ENCODE measurements around the gene VPS37C. TPM values are rescaled to one million over a fixed set of nuclear protein-coding genes. Genes with fewer than 3 reads are reported as not detected.

The VPS37C gene
- total RNA-seq, 1 experiment from 2014 or later = 25.5 TPM

- DNase-seq = peak; percentile 13
- no peak overlapping the region for H3K4me3 ChIP-seq (ENCODE audit: insufficient read depth, low read depth, low read length)
- peaks cover 3% of the 10 kb centered on the region; the same call in 1 of the 2 replicates for H3K36me3 ChIP-seq (replicated peaks; ENCODE audit: control insufficient read depth, insufficient read depth, low read length)
These were observed 20.8 kb downstream of the VPS37C start for GRCh38 chr11:61140416-61140815.

DNA sequence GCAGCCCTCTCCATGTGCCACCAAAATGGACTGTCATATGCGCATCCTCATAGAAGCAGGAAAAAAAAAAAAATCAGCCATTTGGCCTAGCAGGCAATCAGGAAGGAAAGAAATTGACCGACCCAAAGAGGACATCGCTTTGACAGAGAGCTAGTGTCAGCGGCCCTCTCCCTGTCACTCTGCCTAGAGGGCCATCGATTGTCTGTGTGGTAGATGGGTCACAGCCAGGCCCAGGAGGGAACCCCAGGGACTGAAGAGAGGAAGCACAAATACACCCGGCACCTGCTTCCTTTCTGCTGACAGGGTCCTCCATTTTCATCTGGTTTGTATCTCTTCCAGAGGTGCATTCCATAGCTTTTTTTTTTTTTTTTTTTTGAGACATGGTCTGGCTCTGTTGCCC lies 21.8 kb downstream of the VPS37C start:
- H3K4me3 ChIP-seq (ENCODE audit: insufficient read depth, low read depth, low read length) = no peak overlapping the region
- no peak for DNase-seq
- H3K27me3 ChIP-seq (ENCODE audit: control insufficient read depth, insufficient read depth, low read length) = no peaks in the 10 kb centered on the region
- peaks cover 3% of the 10 kb centered on the region; the same call in 1 of the 2 replicates for H3K36me3 ChIP-seq (replicated peaks; ENCODE audit: control insufficient read depth, insufficient read depth, low read length)

More at GRCh38 chr11:61140416-61140815, 20.8 kb downstream of the VPS37C start:
- H3K27me3 ChIP-seq (ENCODE audit: control insufficient read depth, insufficient read depth, low read length) = no peaks in the 10 kb centered on the region

DNA sequence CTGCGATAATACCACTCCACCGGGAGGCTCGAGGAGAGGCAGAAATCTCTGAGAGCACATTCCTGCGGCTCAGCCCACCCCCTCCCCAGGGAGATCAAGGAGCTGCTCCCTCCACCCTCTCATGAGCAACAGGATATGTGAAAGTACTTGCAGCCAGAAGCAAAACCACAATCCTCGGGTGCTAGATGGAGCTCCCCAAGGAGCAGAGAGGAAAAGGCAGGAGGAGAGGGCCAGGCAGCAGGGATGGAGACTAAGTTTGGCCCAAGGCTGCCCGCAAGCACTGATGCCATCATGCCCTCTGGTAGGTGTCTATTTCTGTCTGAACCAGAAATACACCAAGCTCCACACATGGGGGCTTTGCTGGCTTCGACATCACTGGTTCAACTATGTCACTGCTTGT lies 22.3 kb downstream of the VPS37C start:
- DNase-seq = peak; percentile 54
- Histone ChIP-seq H3K27me3 (ENCODE audit: control insufficient read depth, insufficient read depth, low read length) (no peaks in the 10 kb centered on the region), H3K36me3 (replicated peaks; ENCODE audit: control insufficient read depth, insufficient read depth, low read length) (peaks cover 3% of the 10 kb centered on the region; the same call in 1 of the 2 replicates), H3K4me3 (ENCODE audit: insufficient read depth, low read depth, low read length) (no peak overlapping the region)

- no peak for DNase-seq
- H3K27me3 ChIP-seq (ENCODE audit: control insufficient read depth, insufficient read depth, low read length) = no peaks in the 10 kb centered on the region
- no peak overlapping the region for H3K4me3 ChIP-seq (ENCODE audit: insufficient read depth, low read depth, low read length)
- H3K36me3 ChIP-seq (replicated peaks; ENCODE audit: control insufficient read depth, insufficient read depth, low read length) = peaks cover 4% of the 10 kb centered on the region
These were observed 26.4 kb downstream of the VPS37C start for GRCh38 chr11:61134801-61135257.

DNA sequence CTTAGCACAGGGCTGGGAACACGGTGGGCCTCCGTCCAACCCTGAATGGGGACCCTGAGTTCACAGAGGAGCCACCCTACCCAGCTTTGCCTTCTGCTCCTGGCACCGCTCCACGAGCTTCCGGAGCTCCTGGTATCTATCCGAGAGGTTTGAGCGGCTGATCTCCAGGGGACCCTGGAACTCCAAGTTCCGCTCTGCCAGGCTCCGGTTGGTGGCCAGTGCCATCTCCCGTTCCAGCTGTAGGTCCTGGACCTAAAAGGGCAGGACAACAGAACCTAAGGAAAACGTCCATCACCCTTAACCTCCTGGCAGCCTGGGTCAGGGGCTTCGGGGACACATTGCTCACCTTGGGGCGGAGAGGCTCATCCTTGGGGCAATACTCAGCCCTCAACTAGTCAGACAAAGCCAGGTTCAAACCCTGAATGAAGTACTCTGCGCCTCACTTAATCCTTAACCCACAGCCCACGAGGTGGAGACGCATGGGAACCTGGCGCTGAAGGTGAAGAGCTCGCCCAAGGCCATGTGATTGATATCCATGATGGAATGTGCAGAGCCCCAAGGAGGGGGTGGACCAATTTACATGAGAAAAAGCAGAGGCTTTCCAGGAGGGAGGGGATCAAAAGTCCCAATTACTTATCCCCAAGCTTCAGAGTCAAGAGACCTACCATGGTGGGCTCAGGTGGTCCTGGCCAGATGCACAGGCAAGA lies 27.1 kb downstream of the VPS37C start:
- no peak for DNase-seq
- Histone ChIP-seq H3K27me3 (ENCODE audit: control insufficient read depth, insufficient read depth, low read length) (no peaks in the 10 kb centered on the region), H3K36me3 (replicated peaks; ENCODE audit: control insufficient read depth, insufficient read depth, low read length) (peaks cover 4% of the 10 kb centered on the region), H3K4me3 (ENCODE audit: insufficient read depth, low read depth, low read length) (no peak overlapping the region)

DNA sequence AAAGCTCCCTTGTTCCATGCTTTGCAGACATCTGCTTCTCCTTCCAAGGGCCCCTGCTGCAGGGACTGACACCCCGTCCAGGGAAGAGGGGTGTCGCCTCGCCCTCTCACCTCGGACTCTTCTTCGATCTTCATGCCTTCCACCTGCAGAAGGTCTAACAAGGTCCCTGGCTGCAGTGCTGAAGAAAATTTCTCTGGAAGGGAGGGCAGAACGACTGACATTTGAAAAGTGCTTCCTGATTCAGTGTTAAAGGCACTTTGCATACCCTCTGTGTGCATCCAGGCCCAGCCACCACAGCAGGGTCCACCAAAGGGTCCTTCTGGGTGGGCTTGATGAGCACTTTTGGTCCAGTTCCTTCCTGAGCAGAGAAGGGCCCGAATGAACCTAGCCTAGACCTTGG lies 28.1 kb downstream of the VPS37C start:
- Histone ChIP-seq H3K36me3 (replicated peaks; ENCODE audit: control insufficient read depth, insufficient read depth, low read length) (peaks cover 4% of the 10 kb centered on the region), H3K27me3 (ENCODE audit: control insufficient read depth, insufficient read depth, low read length) (no peaks in the 10 kb centered on the region), H3K4me3 (ENCODE audit: insufficient read depth, low read depth, low read length) (no peak overlapping the region)
- no peak for DNase-seq

GRCh38 chr11:61132646-61133045 lies 28.6 kb downstream of the VPS37C start:
- H3K36me3 ChIP-seq (replicated peaks; ENCODE audit: control insufficient read depth, insufficient read depth, low read length) = peaks cover 2% of the 10 kb centered on the region; the same call in 1 of the 2 replicates
- DNase-seq = no peak
- H3K27me3 ChIP-seq (ENCODE audit: control insufficient read depth, insufficient read depth, low read length) = no peaks in the 10 kb centered on the region
- H3K4me3 ChIP-seq (ENCODE audit: insufficient read depth, low read depth, low read length) = no peak overlapping the region

- DNase-seq = no peak
- Histone ChIP-seq H3K4me3 (ENCODE audit: insufficient read depth, low read depth, low read length) (no peak overlapping the region), H3K27me3 (ENCODE audit: control insufficient read depth, insufficient read depth, low read length) (no peaks in the 10 kb centered on the region), H3K36me3 (replicated peaks; ENCODE audit: control insufficient read depth, insufficient read depth, low read length) (peaks cover 1% of the 10 kb centered on the region; the same call in 1 of the 2 replicates)
These were observed 29.1 kb downstream of the VPS37C start for GRCh38 chr11:61131998-61132555.

DNA sequence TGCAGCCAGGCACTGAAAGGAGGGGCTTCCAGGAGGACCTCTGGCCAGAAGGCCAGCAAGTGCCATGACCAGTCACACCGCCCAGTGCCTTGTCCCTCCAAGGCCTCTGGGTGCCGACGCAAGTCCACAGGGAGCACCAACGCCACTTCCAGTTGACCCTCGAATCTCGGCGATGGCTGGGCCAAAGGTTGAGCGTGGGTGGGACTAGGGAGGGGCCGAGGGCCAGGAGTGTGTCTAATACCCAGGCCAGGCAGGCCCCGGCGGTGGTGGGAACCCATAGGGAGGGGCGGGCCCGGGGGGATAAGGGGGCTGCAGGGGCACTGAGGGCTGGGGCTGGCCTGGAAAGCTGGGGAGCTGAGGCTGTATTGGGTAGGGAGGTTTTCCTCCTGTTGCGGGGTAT lies 29.6 kb downstream of the VPS37C start:
- Histone ChIP-seq H3K27me3 (ENCODE audit: control insufficient read depth, insufficient read depth, low read length) (no peaks in the 10 kb centered on the region), H3K36me3 (replicated peaks; ENCODE audit: control insufficient read depth, insufficient read depth, low read length) (peaks cover 1% of the 10 kb centered on the region; the same call in 1 of the 2 replicates), H3K4me3 (ENCODE audit: insufficient read depth, low read depth, low read length) (no peak overlapping the region)
- DNase-seq = no peak

DNA sequence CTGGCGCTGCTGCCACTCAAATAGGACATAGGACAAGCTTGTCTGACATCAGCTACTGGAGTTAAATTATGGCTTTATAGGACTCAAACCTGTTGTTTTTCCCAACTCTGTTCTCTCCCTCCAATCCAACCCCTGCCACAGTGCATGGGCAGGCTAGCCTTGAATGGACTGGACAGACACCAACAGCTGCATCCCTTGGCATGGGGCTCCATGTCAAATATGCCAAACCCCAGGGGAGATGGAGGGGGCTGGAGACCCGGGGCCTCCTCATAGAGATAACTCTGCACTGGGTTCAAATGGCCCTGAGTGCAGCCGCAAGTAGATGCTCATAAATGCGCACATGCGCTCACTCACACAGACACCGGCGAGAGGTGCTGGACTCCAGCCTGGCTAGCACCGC lies 30.0 kb downstream of the VPS37C start:
- no peak for DNase-seq
- H3K27me3 ChIP-seq (ENCODE audit: control insufficient read depth, insufficient read depth, low read length) = no peaks in the 10 kb centered on the region
- H3K36me3 ChIP-seq (replicated peaks; ENCODE audit: control insufficient read depth, insufficient read depth, low read length) = peaks cover 1% of the 10 kb centered on the region; the same call in 1 of the 2 replicates
- no peak overlapping the region for H3K4me3 ChIP-seq (ENCODE audit: insufficient read depth, low read depth, low read length)

GRCh38 chr11:61129639-61130523 lies 31.3 kb downstream of the VPS37C start:
- DNase-seq = peak; percentile 99
- no peak overlapping the region for H3K4me3 ChIP-seq (ENCODE audit: insufficient read depth, low read depth, low read length)
- H3K36me3 ChIP-seq (replicated peaks; ENCODE audit: control insufficient read depth, insufficient read depth, low read length) = peaks cover 1% of the 10 kb centered on the region; the same call in 1 of the 2 replicates
- no peaks in the 10 kb centered on the region for H3K27me3 ChIP-seq (ENCODE audit: control insufficient read depth, insufficient read depth, low read length)

GRCh38 chr11:61128947-61129638 lies 32.1 kb downstream of the VPS37C start:
- H3K4me3 ChIP-seq (ENCODE audit: insufficient read depth, low read depth, low read length) = no peak overlapping the region
- DNase-seq = no peak
- H3K27me3 ChIP-seq (ENCODE audit: control insufficient read depth, insufficient read depth, low read length) = no peaks in the 10 kb centered on the region
- peaks cover 1% of the 10 kb centered on the region; the same call in 1 of the 2 replicates for H3K36me3 ChIP-seq (replicated peaks; ENCODE audit: control insufficient read depth, insufficient read depth, low read length)

- DNase-seq = no peak
- no peaks in the 10 kb centered on the region for H3K27me3 ChIP-seq (ENCODE audit: control insufficient read depth, insufficient read depth, low read length)
These were observed 33.2 kb downstream of the VPS37C start for GRCh38 chr11:61127991-61128390.

DNA sequence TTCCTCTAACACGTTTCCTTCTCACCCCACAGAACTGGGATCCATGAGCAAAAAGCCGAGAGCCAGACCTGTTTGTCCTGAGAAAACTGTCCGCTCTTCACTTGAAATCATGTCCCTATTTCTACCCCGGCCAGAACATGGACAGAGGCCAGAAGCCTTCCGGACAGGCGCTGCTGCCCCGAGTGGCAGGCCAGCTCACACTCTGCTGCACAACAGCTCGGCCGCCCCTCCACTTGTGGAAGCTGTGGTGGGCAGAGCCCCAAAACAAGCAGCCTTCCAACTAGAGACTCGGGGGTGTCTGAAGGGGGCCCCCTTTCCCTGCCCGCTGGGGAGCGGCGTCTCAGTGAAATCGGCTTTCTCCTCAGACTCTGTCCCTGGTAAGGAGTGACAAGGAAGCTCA lies 35.0 kb downstream of the VPS37C start:
- peak; percentile 76 for DNase-seq
- no peaks in the 10 kb centered on the region for H3K36me3 ChIP-seq (replicated peaks; ENCODE audit: control insufficient read depth, insufficient read depth, low read length)
- H3K27me3 ChIP-seq (ENCODE audit: control insufficient read depth, insufficient read depth, low read length) = no peaks in the 10 kb centered on the region
- H3K4me3 ChIP-seq (ENCODE audit: insufficient read depth, low read depth, low read length) = no peak overlapping the region

More at GRCh38 chr11:61127991-61128390, 33.2 kb downstream of the VPS37C start:
- Histone ChIP-seq H3K36me3 (replicated peaks; ENCODE audit: control insufficient read depth, insufficient read depth, low read length) (no peaks in the 10 kb centered on the region), H3K4me3 (ENCODE audit: insufficient read depth, low read depth, low read length) (no peak overlapping the region)

All from H7 (cell line).